Spleen (tissue), 7 donors: ENCODE results near the gene MECR.

Source experiments
- POLR2A ChIP-seq, 3 donors: fragments of 450-650 bp; IDR thresholded peaks; one replicate each; pipeline ENCODE4 v1.5.1; 2017; ENCODE audit warnings: antibody characterized with exemption in 3 of 3, mild to moderate bottlenecking in 1 of 3
- TF ChIP-seq, protein P1 (sequence below), 11 experiments: fragments of 200-600 bp in 7 of 11; fragments of 450-650 bp in 4 of 11; sonication (generic) in 4 of 11; IDR thresholded peaks in 8 of 11; conservative IDR thresholded peaks in 3 of 11; 1 replicate in 7 of 11; 2 replicates in 4 of 11; pipeline versions ENCODE4 v1.4.0 to v1.8.0; 2016 to 2021; ENCODE audit warnings: antibody characterized with exemption in 11 of 11, inconsistent platforms in 4 of 11, mild to moderate bottlenecking in 1 of 11
- donor health status: DM: no; HTN: no; CAD: no; lungs with moderate emphysema.
- donor health status: DM: no; HTN: no; CAD: no.
- donor health status: DM: no; HTN: no; CAD: no.

DNA sequence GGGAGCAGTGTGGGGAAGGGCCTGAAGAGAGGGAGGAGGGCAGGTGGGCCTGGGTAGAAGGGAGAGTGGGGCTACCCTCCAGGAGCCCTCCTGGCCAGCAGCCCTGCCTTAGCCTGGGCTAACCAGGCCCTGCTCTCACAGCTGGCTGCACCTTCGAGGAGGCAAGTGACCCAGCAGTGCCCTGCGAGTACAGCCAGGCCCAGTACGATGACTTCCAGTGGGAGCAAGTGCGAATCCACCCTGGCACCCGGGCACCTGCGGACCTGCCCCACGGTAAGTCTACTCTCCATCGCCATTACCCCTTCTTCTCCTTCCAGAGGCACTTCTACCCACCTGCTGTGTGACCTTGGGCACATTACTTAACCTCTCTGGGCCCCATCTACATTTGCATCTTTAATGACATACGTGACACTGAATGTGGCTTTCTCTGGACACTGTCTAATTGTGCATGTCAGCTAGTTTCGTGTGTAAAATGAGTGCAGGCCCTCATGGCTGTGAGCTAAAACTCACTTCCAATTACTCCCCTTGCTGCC is 24.5 kb upstream of the MECR start:
- TF ChIP-seq, protein P1, sequence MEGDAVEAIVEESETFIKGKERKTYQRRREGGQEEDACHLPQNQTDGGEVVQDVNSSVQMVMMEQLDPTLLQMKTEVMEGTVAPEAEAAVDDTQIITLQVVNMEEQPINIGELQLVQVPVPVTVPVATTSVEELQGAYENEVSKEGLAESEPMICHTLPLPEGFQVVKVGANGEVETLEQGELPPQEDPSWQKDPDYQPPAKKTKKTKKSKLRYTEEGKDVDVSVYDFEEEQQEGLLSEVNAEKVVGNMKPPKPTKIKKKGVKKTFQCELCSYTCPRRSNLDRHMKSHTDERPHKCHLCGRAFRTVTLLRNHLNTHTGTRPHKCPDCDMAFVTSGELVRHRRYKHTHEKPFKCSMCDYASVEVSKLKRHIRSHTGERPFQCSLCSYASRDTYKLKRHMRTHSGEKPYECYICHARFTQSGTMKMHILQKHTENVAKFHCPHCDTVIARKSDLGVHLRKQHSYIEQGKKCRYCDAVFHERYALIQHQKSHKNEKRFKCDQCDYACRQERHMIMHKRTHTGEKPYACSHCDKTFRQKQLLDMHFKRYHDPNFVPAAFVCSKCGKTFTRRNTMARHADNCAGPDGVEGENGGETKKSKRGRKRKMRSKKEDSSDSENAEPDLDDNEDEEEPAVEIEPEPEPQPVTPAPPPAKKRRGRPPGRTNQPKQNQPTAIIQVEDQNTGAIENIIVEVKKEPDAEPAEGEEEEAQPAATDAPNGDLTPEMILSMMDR (IDR thresholded peaks at IDR 0.05 in 8 of 11, conservative IDR thresholded peaks at IDR 0.05 in 3 of 11): no peak
- no peak for TF ChIP-seq POLR2A (IDR thresholded peaks at IDR 0.05)
